Thoracic aorta endothelial cell (primary cell): ENCODE results near the gene KLHL22. TPM values are rescaled to one million over a fixed set of nuclear protein-coding genes. Genes with fewer than 3 reads are reported as not detected.

ENCODE experiments used
- small RNA-seq: library from RNA; depleted of rRNA; stranded (forward); fragments of <200 nt; gene quantifications from one replicate; pipeline ENCODE3, GENCODE V24; 2012
- total RNA-seq: library from RNA; depleted of rRNA; stranded (reverse); fragments of >200 nt; gene quantifications from 2 replicates; pipeline ENCODE4 v1.2.3, GENCODE V29; 2012

KLHL22 gene, protein sequence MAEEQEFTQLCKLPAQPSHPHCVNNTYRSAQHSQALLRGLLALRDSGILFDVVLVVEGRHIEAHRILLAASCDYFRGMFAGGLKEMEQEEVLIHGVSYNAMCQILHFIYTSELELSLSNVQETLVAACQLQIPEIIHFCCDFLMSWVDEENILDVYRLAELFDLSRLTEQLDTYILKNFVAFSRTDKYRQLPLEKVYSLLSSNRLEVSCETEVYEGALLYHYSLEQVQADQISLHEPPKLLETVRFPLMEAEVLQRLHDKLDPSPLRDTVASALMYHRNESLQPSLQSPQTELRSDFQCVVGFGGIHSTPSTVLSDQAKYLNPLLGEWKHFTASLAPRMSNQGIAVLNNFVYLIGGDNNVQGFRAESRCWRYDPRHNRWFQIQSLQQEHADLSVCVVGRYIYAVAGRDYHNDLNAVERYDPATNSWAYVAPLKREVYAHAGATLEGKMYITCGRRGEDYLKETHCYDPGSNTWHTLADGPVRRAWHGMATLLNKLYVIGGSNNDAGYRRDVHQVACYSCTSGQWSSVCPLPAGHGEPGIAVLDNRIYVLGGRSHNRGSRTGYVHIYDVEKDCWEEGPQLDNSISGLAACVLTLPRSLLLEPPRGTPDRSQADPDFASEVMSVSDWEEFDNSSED
- total RNA-seq: 10.5 and 20.2 TPM in 2 replicates

DNA sequence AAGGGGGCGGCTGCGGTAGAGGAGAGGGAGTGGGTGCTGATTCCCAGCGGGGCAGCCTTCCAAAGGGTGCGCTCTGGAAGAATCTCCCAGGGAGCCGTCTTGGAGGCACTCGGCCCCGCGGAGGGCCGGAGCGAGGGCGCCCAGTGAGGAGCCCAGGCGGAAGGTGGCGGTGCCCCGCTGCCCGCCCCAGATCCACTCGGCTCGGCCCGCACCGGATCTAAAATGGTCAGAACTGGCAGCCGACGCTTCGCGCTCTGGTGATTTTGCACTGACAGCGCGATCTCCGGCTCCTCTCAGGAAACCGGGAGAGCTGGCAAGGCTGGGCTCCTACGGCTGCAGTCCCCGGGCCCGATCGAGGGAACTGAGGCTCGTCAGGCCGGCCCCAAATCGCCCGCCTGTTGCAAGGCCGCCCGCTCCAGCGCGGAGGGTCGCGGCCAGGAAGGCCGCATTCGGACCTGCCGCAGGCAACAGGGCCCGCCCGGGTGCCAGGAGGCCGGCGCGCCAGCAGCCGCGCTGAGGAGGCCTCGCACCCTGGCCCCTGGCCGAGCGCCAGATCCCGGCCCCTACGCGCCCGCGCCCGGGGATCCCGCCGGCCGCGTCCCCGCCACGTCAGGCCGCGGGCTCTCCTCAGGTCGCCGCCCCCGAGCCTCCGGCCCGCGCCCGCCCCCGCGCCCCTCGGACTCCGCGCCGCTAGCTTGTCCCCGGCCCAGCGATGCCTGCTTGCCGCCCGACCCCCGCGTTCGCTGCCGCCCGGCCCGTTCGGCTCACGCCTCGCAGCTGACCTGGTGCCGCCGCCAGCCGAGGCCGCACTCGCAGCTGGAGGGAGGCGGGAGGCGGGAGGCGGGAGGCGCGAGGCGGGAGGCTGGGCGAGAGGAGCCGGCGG lies at the start of gene KLHL22:
TSS of gene KLHL22 (minus strand) at position 818 of the 883 bp plus-strand sequence. CDS start 6,584 bp downstream, outside the sequence.

DNA sequence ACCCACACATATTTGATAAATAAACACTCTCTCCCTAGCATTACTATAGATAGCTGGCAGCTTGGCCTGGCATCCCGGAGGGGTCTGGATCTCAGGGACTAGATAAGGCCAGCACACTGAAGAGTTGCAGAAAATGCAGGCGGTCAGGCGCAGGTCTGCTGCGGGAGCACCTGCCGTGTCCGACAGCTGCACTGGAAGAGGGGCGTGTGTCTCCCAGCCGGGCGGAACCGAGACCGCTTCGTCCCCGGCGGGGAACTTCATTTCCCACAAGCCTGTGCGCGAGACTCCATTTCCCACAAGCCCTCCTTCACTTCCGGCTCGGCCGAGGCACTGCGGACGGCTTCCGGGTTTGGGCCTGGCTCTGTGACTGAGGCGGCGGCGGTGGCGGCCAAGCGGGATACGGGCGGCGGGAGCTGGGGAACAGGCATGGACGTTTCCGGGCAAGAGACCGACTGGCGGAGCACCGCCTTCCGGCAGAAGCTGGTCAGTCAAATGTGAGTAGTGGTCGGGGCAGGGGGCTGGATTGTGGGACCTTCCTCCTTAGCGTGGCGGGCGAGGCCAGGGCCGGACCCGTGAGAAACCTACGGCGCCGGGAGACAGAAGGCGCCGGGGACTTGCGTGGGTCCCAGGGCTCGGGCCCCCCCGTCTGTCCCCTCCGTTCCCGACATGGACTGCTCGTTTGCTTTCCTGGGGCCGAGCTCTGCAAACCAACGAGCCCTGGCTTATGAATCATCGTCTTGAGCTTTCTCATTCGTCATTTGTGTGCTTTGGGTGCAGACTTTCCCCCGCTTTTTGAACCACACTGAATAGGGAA lies 11.9 kb upstream of the KLHL22 start, which contains the start of gene MED15:
TSS of gene MED15 (plus strand) at position 358 of the 814 bp plus-strand sequence. CDS start at position 427, 69 bp downstream.

DNA sequence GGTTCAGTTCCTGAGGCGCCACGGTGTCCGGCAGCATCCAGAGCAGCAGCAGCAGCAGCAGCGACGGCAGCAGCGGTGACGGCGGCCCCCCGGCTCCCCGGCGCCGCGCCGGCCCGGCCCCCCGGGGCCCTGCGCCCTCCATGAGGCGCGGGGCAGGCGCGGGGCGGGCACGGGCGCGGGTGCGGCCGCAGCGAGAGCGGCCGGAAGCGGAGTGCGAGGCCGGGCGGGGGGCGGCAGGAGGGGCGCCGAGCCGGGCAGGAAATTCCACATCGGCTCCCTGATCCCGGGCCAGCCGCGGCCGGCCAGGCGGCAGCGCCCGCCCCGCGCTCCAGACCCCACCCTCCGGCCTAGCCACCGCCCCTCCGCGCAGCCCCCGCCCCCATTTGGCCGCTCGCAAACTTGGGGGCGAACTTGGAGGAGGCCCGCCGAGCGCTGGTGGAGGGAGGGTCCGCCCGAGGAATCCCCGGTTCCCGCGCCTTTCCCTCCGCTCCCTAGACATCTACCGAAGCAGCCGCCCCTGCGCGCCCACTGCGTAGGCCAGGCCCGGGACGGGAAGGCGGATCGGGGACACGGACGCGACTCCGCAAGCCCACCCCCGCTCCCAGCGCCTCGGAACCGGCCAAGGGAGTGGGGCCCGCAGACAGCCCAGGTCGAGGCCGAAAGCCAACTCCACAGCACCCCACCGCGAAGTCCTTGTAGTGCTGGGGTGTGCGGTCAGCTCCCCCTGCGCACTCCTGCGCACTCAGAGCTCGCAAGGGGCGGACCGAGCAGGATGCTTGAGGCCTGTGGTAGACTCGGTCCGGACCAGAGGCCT lies 57.8 kb downstream of the KLHL22 start, which contains the start of gene SCARF2:
TSS of gene SCARF2 (minus strand) at position 213 of the 814 bp plus-strand sequence. CDS start at position 142, 71 bp downstream.

DNA sequence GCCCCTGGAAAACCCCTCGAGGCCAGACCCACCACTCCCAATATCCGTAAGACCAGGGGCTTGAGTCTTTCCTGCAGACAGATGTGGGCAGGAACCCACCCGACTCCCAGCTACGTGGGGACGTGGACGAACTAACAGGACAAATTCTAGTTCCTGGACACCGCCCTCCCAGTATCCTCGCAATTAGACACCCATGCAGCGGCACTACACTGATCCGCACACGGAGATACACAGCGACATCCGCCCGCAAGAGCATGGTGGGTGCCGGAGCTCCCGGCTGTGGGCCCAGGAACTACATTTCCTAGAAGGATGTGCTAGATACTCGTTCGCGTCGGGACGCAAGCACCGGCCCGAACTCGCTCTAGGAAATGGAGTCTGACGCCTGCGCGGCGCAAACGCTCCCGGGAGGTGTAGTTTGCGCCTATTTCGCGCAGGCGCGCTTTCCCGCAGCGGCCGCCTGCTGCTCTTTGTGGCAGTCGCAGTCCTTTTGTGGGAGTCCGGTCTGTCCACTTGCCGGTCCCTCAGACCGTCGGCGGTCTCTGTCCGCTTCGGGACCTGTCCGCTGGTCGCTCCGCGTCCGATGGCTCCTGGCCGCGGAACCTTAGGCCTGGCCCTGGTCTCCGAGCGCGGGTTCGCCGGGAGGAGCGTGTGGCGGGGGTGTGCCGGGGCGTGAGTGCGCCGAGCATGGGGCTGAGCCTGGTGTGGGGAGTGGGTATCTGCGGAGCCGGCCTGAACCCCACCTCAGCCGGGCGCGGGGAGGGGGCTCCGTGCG lies 101.7 kb downstream of the KLHL22 start, which contains the start of gene ZNF74:
TSS of gene ZNF74 (plus strand) at position 447 of the 772 bp plus-strand sequence. CDS start 478 bp downstream, outside the sequence.

Small RNA genes within 50 kb of the gene (small RNA-seq; reads per million reads assigned to genes)
- gene RF00019 (not detected), gene RN7SL812P (not detected), gene RNU6-225P (not detected), gene RNY1P9 (not detected)

Other genes starting within 250 kb of the KLHL22 start
- gene RTN4R, start 227.5 kb downstream of the KLHL22 start, total RNA-seq: 0.27 and 1.1 TPM in 2 replicates
- gene DGCR6L, start 175.7 kb downstream of the KLHL22 start, total RNA-seq: 33.4 and 34.7 TPM in 2 replicates
- gene ZNF74, start 101.6 kb downstream of the KLHL22 start, total RNA-seq: 8.8 and 11.3 TPM in 2 replicates
- gene SCARF2, start 58.0 kb downstream of the KLHL22 start, total RNA-seq: 13.8 and 20.9 TPM in 2 replicates
- 40.7 and 60.5 TPM in 2 replicates for gene MED15, start 11.8 kb upstream of the KLHL22 start, total RNA-seq